ENCODE results near the gene RPL41.

Gene RPL41

DNA sequence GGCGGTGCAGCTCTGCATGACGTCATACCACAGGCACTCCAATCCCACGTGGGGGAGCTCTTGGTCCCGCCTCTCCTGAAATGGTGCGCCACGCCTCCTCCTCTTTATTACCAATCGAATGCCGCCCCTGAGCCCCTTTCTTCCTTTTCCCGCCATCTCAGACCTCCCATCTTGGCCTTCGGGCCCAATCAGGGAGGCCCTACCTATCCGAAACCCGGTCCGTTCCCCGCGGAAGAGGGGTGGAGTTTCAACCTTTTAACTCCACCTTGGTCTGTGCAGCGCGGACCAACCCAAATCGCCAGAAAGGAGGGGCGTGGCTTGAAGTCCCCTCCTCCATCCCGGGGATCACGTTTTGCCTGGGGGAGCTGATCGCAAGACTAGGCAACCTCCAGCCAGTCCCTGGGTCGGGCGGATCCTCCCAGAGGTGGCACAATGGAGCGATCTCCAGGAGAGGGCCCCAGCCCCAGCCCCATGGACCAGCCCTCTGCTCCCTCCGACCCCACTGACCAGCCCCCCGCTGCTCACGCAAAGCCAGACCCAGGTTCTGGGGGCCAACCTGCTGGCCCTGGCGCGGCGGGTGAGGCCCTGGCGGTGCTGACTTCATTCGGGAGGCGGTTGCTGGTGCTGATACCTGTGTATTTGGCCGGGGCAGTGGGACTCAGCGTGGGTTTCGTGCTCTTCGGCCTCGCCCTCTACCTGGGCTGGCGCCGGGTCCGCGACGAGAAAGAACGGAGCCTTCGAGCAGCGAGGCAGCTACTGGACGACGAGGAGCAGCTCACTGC lies 11.6 kb downstream of the RPL41 start, which contains the start of gene ESYT1:
ESYT1 (plus strand) TSS at position 380 of the 782 bp plus-strand sequence; CDS start at position 433, 53 bp downstream.
- peak; percentile 95 for DNase-seq (ENCODE audit: low read depth)

DNA sequence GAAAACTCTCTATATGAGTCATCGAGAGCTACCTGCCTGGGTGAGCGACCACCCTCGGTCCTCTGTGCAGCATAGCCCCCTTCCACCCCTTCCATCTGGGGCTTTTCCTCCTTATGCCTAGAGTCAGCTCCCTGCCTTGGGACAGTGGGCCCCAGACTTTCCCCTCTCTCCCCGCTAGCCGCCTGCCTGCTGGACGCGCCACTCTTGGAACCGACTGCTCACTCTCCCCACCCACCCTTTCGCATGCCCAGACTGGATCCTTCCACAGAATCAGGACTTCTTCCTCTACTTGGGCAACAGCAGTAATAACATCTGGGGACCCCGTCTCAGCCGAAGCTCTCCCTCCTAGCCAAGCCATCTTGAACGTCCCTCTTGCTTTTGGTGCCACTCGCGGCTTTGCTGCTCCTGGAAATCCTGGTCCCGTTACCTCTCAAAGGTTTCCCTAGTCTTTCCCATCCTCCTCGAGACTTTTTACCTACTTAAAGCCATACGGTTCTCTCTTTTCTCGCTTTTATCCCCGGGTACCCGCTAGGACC lies 12.3 kb downstream of the RPL41 start:
- no peak for DNase-seq (ENCODE audit: low read depth)

DNA sequence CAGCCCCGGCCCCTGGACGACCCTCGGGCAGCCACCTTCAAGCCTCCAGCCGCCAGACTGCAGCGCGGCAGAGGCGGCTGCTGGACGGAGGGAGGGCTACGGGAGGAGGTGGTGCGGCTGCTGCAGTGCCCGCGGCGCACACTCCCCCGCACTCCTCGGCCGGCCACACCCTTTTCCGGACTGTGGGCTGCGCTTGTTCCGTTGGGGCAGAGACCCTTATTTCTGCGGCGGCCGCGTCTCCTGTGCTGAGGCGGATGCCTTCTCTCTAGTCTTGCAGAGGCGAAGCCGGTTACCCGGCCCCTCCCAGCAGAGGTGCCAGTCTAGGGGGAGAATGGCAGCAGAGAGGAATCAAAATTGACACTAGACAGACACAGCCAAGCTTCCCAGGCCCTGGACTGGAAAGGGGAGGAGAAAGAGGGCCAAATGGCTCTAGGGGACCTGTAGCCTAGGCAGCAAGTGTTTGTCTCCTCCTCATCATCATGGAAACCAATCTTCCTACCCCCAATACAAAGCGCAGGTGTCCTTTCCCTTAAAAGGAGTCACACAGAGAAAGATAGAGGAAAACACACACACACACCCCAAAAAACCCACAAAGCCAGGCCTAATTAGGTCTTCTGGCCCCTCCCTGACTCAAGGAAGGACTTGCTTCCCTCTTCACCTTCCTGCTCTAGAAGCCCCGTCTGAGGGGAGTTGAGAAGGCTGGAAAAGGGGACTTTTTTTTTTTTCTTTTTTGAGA lies 12.9 kb downstream of the RPL41 start:
- DNase-seq (ENCODE audit: low read depth), result peak; percentile 49

DNA sequence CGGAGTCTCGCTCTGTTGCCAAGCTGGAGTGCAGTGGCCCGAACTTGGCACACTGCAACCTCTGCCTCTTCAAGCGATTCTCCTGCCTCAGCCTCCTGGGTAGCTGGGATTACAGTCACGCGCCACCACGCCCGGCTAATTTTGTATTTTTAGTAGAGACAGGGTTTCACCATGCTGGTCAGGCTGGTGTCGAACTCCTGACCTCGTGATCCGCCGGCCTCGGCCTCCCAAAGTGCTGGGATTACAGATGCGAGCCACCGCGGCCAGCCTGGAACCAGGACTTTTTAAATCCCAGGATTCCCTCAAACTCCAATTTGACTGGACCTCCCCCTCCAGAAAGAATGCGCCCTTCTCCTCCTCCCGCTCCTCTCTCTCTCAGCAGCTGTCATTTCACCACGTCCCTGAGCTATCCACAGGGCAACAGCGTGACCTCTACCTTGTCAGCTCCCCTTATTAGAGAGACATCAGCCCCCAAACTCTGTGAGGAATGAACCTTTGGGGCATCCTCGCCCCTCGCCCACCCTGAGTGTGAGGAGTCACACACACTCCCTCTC lies 13.6 kb downstream of the RPL41 start:
- DNase-seq (ENCODE audit: low read depth), result no peak

DNA sequence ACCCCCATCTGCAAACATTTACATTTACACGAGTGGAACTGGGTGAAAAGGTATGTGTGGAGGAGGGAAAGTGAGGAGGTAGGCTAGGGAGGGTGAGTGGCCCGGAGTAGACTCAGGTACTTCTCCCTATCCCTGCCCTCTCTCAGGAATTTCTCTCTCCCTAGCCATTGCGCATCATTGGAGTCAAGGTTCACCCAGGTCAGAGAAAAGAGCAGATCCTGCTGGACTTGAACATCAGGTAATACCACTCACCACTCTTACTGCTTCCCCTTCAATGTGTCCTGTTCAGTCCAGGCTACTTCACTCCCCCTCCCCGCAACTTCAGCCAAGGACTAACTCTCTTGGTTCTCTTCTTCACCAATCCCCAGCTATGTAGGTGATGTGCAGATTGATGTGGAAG lies 14.4 kb downstream of the RPL41 start:
- no peak for DNase-seq (ENCODE audit: low read depth)

DNA sequence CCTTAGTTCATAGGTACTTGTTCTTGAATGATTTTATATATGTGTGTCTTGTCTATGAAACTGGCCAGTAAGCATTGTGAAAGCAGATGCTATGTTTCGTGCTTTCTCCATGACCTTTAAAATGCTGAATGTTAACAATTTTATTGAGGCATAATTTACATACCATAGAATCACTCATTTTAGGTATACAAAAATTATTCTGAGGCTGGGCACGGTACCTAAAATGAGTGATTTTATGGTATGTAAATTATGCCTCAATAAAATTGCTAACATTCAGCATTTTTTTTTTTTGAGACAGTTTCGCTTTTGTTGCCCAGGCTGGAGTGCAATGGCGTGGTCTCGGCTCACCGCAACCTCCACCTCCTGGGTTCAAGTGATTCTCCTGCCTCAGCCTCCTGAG lies 18.5 kb downstream of the RPL41 start:
- DNase-seq (ENCODE audit: low read depth), result no peak

DNA sequence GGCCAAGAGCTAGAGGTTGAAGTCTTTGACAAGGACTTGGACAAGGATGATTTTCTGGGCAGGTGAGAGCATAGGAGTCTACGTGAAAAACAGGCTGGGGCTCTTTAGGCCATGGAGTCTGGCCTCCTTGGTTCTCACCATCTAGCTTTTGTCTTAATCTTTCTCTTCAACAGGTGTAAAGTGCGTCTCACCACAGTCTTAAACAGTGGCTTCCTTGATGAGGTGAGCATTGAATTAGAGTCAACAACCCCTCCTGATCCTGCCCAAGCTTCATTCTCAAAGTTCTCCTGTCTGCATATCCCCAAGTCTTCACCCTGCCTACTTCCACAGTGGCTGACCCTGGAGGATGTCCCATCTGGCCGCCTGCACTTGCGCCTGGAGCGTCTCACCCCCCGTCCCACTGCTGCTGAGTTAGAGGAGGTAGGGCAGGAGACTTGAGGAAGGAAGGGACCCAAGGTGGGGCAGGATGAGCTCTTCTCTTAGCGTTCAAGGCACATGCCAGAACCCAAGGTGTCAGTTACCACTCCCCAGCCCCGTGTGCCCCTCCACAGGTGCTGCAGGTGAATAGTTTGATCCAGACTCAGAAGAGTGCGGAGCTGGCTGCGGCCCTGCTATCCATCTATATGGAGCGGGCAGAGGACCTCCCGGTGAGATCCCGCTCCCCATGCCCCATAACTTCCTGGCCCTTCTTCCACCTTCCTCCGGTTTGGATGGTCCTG lies 21.6 kb downstream of the RPL41 start:
- DNase-seq (ENCODE audit: low read depth), result no peak

DNA sequence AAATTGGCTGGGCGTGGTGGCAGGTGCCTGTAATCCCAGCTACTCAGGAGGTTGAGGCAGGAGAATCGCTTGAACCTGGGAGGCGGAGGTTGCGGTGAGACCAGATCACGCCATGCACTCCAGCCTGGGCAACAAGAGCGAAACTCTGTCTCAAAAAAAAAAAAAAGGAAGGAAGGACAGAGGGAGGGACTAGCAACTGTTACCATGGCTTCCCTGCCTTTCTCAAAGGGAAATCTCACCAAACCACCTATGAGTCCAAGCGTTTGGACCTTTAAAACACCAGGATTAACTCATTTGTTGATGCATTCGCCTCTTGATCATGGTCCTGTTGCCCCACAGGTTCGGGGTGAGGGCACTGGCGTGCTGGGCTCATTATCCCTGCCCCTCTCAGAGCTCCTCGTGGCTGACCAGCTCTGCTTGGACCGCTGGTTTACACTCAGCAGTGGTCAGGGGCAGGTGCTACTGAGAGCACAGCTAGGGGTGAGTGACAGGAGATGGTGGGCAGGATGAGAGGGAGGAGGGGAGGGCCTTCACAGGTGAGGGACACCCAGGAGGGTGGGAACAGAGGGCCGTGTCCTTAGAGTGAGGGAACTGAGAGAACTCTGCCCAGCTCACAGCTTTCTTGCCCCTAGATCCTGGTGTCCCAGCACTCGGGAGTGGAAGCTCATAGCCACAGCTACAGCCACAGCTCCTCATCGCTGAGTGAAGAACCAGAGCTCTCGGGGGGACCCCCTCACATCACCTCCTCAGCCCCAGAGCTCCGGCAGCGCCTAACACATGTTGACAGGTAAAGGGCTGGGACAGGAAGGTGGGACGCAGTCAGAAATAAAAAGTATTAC lies 25.7 kb downstream of the RPL41 start:
- no peak for DNase-seq (ENCODE audit: low read depth)

DNA sequence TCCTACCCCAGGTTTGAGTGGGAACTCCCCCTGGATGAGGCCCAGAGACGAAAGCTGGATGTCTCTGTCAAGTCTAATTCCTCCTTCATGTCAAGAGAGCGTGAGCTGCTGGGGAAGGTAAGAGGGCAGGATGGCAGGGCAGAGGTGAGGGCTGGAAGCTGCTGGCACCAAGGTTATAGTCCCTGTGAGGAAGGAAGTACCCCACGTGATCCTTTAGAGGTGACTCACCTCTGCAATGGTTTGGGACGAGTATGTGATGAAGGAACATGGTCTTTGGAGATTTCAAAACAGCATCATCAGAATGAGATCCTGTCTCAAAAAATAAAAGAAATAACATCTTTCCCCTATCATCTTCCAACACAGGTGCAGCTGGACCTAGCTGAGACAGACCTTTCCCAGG lies 26.8 kb downstream of the RPL41 start:
- no peak for DNase-seq (ENCODE audit: low read depth)

DNA sequence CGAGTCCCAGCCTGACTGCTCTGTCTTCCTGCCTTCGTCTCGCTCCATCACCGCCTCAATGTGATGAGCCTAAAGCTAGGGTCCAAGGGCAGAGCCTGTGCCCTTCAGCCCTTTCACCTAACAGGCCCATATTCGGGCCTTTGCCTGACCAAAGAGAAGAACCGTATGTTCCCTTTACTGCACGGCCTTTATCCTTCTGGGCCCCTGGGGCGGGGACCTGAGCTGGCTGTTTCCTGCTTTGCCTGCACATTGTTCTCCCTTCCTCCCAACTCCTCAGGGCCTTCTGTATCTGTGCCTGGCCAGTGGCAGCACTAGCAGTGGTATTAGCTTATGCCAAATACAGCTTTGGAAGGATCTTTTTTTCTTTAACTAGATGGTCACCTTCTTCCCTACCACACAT lies 27.4 kb downstream of the RPL41 start:
- no peak for DNase-seq (ENCODE audit: low read depth)

DNA sequence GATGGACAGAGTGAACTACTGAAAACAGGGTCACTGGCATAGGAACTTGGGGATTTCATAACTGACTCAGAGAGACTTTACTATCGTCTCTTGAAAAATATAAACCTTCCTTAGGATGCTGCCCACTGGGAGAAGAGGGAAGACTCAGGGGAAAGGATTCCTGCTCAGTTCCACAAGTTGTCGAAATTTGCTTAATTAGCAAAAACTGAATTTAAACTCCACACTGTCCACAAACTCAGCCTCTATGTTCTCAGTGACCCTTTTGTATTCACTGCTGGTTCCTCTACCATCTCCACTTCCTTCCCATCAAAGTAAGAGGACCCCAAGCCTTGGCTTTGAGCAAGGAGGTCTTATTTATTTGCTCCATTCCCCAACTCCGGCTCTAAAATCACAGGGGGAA lies 28.8 kb downstream of the RPL41 start:
- DNase-seq (ENCODE audit: low read depth), result no peak

DNA sequence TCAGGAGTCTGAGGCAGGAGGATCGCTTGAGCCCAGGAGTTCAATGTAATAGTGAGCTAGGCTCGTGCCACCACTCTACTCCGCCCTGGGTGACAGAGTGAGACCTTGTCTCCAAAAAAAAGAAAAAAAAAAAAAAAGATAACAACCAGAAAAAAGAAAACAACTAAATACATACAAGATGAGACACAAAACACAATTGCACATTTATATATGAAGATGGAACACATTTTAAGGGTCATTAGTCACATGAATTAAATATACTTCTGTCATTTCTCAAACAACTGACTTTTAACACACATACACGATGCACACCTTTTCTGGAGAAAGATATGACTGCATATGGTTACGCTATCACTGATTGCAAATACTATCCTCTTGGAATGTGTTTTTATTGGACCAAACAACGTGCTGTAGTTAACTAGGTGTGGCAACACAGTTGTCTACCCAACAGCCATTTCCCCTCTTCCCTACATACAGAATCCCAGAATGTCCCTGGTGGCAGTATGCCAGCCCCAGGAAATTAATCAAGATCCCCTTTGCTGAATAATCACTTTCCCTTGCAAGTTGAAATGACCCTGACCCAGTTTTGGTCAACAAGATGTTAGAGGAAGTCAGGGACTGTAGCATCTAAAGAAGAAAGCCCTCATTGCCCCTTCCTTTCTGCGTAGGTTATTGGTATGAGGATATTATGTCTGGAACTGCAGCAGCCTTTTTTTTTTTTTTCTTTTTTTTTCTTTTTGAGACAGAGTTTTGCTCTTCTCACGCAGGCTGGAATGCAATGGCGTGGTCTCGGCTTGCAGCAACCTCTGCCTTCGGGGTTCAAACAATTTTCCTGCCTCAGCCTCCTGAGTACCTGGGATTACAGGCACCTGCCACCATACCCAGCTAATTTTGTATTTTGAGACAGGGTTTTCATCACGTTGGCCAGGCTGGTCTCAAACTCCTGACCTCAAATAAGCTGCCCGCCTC lies 30.3 kb downstream of the RPL41 start:
- DNase-seq (ENCODE audit: low read depth), result no peak

DNA sequence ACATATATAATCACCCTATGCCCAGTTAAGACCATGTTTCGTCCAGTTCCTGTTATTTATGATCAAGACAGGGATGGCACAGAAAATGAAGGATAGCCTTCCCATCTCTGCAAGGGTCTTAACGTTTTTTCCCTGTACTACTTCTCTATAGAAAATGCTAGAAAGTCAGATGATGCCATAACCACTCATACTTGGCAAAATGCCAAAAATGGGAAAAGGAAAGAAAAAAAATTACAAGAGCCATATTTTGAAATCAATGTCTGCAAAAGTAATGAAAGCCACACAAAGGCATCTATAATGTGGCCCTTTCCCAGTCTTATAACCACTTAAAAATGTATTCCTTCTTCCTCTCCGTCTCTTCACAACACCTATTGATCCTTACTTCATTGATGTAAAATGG lies 34.1 kb downstream of the RPL41 start:
- no peak for DNase-seq (ENCODE audit: low read depth)

DNA sequence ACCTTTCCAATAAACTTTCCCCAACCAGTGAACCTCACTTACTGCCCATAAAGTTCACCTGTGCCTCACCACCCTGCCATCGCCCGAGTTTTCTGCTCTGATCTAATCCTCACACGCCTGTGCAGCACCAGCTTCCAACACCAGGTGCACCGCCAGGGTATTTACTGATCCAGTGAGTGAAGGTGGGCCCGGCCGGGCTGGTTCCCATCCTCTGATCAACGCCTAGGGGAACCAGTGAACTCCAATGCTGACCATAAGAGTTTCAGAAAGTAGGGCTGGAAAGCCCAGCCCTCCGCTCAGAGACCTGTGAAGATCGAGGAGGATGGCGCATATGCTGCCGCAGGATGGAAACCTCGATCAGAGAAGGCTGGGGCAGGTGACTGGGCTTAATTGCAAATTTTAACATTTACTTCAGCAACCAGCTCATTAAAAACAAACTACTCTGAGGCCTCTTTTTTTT lies 35.3 kb downstream of the RPL41 start:
- peak; percentile 55 for DNase-seq (ENCODE audit: low read depth)

DNA sequence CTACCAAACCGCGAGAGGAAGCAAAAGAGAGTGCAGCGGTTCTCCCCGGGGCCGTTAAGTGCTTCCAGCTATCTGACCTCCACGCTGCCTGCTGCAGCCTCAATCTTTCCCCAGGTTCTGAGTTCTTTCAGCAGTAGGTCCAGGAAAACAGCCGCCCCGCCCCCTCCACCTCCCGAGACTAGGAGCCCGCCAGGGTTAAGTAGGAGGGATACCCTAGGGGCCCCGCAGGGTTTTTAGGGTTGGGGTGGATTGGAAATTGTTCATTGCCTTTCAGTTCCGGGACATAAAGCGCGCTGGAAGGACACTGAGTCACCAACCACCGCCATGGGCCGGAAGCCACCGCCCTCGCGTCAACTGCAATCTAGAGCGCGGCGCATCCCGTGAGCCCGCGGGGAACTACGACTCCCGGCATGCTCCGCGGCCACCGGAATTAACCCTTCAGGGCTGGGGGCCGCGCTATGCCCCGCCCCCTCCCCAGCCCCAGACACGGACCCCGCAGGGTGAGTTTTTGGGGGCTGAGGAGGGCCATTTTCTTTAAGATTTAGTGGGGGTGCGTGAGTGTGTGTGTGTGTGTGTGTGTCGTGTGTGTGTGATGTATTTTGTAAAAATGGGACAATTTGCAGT lies 35.8 kb downstream of the RPL41 start, which contains the start of gene MYL6B:
MYL6B (plus strand) TSS at position 456 of the 624 bp plus-strand sequence. CDS start 1,332 bp downstream, outside the sequence.
- peak; percentile 91 for DNase-seq (ENCODE audit: low read depth)

DNA sequence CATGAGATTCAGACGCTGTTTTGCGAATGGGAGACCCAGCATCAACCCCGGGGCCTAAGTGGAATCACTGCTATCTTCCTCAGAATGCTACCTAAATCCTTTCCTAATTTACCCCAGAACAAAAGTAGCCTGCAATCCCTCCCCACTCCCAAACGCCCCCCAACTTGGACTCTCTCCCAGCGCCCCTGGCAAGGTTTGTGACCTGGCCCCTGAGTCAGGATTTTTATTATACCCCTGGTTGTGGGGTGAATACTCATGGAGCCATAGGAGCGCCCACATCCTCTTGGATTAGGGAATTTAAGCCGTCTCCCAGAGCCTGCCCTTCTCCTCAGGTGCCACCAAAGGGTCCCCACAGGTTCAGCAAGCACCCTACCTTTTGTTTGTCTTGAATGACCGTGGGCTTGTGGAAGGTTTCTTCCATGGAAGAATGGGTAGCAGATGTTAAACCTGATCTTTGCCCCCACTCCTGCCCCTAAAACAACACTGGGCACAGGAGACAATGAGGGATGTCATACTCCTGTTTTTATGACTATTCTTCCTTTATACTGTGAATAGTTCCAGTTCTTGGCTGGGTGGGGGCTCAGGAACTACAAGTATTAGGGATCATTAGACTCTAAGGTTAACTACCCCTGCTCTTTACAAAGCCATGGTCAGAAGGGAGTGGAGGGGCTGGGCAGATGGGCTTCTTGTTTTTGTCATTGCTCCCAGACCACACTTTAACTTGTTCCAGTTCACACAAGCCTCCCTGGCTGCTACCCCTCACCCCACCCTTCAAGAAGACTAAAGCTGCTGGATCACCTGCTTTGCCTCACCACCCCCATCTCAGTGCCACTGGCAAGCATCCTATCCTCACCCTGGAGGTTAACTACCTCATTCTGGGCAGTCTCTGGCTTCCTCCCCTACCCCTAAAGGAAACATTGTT lies 36.6 kb downstream of the RPL41 start:
- no peak for DNase-seq (ENCODE audit: low read depth)

DNA sequence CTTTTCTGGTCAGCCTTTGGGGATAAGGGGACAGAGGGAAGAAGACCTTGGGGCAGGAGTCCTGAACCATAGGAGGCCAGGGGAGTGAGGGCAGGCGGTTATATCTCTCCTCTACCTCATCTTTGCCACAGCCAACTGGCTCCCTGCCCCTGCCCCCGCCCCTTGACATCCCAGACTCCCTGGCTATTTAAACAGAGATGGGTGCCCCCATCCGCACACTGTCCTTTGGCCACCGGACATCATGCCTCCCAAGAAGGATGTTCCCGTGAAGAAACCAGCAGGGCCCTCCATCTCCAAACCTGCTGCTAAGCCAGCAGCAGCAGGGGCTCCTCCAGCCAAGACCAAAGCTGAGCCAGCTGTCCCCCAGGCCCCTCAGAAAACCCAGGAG lies 37.2 kb downstream of the RPL41 start:
- DNase-seq (ENCODE audit: low read depth), result no peak

DNA sequence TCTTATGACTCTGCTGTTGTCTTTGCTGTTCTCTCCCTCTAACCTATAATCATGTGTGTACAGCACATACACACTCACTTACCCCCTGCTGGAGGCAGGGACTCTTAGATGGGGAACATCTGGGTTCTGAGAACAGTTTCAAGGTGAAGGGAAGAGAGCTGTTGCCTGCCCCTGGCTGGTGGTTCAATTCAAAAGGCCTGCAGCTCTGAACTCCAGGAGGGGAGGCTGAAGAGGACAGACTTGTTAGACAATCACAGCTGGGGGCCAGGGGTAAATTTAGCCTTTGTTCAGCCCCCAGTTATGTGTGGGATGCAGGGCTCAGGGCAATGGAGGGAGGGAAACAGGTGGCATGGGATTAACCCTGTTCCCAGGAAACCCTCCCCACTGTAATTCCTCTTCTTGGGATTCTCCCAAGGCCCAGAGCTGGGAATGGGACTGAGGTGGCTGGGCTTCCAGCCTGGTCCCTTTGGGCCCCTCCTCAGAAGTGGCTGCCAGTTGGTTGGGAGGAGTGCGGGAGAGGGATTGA lies 37.9 kb downstream of the RPL41 start:
- no peak for DNase-seq (ENCODE audit: low read depth)
